Calu3 (cell line): Measurements from ENCODE around the gene CHMP5. TPM values are rescaled to one million over a fixed set of nuclear protein-coding genes. Genes with fewer than 3 reads are reported as not detected.

Experiments used
- BruUV-seq: library from RNA; stranded (reverse); fragments of 400-500 nt; replicated peaks from 2 replicates; lab custom pipeline; 2021; lab: Mats Ljungman, UMichigan
- CTCF ChIA-PET: fragments of 300-600 bp; sonication (Branson Sonifier 250); formaldehyde crosslinking; loops from one replicate; lab custom pipeline; 2022; ENCODE audit warnings: antibody characterized with exemption; lab: Charles Lee
- DNase-seq: peaks from one replicate; pipeline ENCODE4 v3.0.0; 2022
- H3K27ac Mint-ChIP-seq: one replicate; pipeline ENCODE4 v1.8.0; 2022; ENCODE audit warnings: mixed read lengths; ENCODE audit not compliant: unreplicated experiment
- H3K27me3 Mint-ChIP-seq: one replicate; pipeline ENCODE4 v1.8.0; 2022; ENCODE audit warnings: mixed read lengths; ENCODE audit not compliant: unreplicated experiment
- H3K36me3 Mint-ChIP-seq: one replicate; pipeline ENCODE4 v1.8.0; 2022; ENCODE audit warnings: mild to moderate bottlenecking, moderate library complexity, mixed read lengths; ENCODE audit not compliant: insufficient read depth, unreplicated experiment
- H3K4me1 Mint-ChIP-seq: one replicate; pipeline ENCODE4 v1.8.0; 2022; ENCODE audit warnings: mild to moderate bottlenecking, low read depth, mixed read lengths; ENCODE audit not compliant: unreplicated experiment
- H3K4me3 Mint-ChIP-seq: one replicate; pipeline ENCODE4 v1.8.0; 2022; ENCODE audit warnings: mild to moderate bottlenecking, low read depth, moderate library complexity, mixed read lengths; ENCODE audit not compliant: unreplicated experiment
- H3K9me3 Mint-ChIP-seq: one replicate; pipeline ENCODE4 v1.8.0; 2022; ENCODE audit warnings: low read depth, mixed read lengths; ENCODE audit not compliant: unreplicated experiment
- intact Hi-C: fragments of 100-400 bp; cut with micrococcal nuclease; formaldehyde crosslinking; loops from one replicate; pipeline ENCODE4 v1.10.0; 2022; ENCODE audit not compliant: unreplicated experiment
- total RNA-seq: library from RNA; stranded (reverse); gene quantifications from 2 replicates; pipeline ENCODE4 v1.2.3, GENCODE V29; 2022
- TF ChIP-seq, protein P1 (sequence below): fragments of 200-600 bp; IDR thresholded peaks from one replicate; pipeline ENCODE4 v1.8.0; 2022; ENCODE audit warnings: antibody characterized with exemption; ENCODE audit not compliant: unreplicated experiment

Gene CHMP5
- total RNA-seq, 1 experiment from 2014 or later = 49.6 TPM

DNA sequence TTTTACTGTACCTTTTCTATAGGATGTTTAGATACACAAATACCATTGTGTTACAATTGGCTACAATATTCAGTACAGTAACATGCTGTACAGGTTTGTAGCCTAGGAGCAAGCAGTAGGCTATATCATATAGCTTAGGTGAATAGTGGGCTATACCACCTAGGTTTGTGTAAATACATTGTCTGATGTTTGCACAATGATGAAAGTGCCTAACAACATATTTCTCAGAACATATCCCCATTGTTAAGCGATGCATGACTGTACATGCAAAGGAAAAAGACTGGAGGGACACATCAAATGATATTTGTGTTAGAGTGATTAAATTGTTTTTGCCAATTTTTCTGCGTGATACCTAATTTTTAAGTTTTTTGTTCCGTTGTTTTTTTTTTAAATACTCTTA, 5.3 kb downstream of the CHMP5 start:
- Mint-ChIP-seq H3K27ac (no peak overlapping the region), H3K27me3 (no peaks in the 10 kb centered on the region), H3K9me3 (no peaks in the 10 kb centered on the region), H3K4me1 (peaks cover 23% of the 10 kb centered on the region), H3K36me3 (peaks cover 23% of the 10 kb centered on the region), H3K4me3 (no peak overlapping the region)
- TF ChIP-seq, protein P1, sequence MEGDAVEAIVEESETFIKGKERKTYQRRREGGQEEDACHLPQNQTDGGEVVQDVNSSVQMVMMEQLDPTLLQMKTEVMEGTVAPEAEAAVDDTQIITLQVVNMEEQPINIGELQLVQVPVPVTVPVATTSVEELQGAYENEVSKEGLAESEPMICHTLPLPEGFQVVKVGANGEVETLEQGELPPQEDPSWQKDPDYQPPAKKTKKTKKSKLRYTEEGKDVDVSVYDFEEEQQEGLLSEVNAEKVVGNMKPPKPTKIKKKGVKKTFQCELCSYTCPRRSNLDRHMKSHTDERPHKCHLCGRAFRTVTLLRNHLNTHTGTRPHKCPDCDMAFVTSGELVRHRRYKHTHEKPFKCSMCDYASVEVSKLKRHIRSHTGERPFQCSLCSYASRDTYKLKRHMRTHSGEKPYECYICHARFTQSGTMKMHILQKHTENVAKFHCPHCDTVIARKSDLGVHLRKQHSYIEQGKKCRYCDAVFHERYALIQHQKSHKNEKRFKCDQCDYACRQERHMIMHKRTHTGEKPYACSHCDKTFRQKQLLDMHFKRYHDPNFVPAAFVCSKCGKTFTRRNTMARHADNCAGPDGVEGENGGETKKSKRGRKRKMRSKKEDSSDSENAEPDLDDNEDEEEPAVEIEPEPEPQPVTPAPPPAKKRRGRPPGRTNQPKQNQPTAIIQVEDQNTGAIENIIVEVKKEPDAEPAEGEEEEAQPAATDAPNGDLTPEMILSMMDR = no peak
- BruUV-seq = no TSS peak
- no peak for DNase-seq
- CTCF ChIA-PET = no interaction called here
- intact Hi-C loops = no loop called here

DNA sequence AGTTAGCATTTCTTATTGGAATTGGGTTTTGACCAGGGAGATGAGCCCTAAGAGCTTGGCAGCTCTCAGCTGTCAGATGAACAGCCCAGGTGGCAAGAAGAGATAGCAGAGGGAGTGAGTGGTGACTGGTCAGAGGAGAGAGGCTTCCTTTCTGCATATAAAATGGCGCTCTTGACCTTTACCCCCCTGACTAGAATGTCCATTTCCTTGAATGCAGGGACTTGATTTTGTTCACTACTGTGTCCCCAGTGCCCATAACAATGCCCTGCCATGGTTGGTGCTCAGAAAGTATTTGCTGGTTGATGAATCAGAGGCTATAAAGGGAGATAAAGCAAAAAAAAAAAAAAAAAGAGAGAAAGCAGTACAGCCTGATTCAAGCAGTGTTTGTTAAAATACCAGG, 7.2 kb downstream of the CHMP5 start:
- no TSS peak for BruUV-seq
- Mint-ChIP-seq H3K27ac (no peak overlapping the region), H3K36me3 (peaks cover 22% of the 10 kb centered on the region), H3K27me3 (no peaks in the 10 kb centered on the region), H3K4me1 (peaks cover 5% of the 10 kb centered on the region), H3K9me3 (no peaks in the 10 kb centered on the region), H3K4me3 (no peak overlapping the region)
- no peak for DNase-seq
- TF ChIP-seq, protein P1 = no peak
- intact Hi-C loops = no loop called here
- CTCF ChIA-PET = no interaction called here

DNA sequence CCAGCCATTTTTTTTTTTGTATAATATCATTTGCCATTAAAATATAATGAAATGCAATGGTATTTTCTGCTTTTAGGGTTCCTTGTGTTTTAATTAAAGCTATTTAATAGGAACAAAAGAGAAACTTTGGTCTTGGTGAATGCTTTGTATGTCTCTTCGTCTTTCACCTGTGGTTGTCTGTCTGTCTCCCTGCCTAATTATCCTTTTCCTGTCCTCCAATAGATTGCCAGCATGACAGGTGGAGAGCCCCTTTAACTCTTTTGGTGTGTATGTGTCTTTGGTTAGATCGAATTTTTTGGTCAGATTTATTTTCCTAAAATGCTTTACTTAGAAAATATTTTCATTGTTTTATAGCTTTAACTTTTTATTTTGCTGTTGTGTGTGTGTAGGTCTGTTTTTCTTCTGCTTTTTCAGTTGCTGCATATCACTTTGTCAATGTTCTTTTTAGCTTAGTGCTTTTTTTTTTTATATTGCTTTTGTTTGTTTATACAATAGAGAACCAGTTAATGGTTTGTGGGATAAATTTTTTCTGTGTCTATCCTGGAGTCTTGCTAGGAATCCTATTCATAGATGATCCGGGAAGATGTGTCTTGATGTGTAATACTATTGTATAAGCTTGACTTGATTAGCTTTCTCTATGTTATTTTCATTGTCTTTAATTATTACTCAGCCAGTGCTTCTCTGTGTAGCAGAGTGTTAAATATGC, 8.6 kb downstream of the CHMP5 start:
- TF ChIP-seq, protein P1 = no peak
- intact Hi-C loops = no loop called here
- no TSS peak for BruUV-seq
- no peak for DNase-seq
- Mint-ChIP-seq H3K4me1 (no peaks in the 10 kb centered on the region), H3K27ac (no peak overlapping the region), H3K27me3 (no peaks in the 10 kb centered on the region), H3K9me3 (no peaks in the 10 kb centered on the region), H3K4me3 (no peak overlapping the region), H3K36me3 (peaks cover 28% of the 10 kb centered on the region)
- CTCF ChIA-PET = interaction anchor here (0.6 kb wide), 1 partner anchor 180 kb away, joined by 3 read pairs; no protein-coding TSS in a partner anchor

DNA sequence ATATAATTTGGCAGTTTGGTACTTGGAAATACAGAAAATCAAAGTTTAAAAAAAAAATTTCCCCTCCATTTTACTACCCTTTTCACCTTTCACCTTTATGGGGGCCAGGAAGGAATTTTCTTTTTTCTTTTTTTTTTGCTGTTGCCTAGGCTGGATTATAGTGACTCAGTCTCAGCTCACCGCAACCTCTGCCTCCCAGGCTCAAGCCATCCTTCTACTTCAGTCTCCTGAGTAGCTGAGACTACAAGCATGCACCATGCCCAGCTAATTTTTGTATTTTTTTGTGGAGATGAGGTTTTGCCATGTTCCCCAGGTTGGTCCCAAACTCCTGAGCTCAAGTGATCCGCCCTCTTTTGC, 9.1 kb downstream of the CHMP5 start:
- no peak overlapping the region for H3K27ac Mint-ChIP-seq
- no peak for DNase-seq
- no TSS peak for BruUV-seq
- no peaks in the 10 kb centered on the region for H3K9me3 Mint-ChIP-seq
- H3K4me1 Mint-ChIP-seq = no peaks in the 10 kb centered on the region
- CTCF ChIA-PET = no interaction called here
- H3K4me3 Mint-ChIP-seq = no peak overlapping the region
- peaks cover 28% of the 10 kb centered on the region for H3K36me3 Mint-ChIP-seq
- TF ChIP-seq, protein P1 = no peak
- intact Hi-C loops = no loop called here
- no peaks in the 10 kb centered on the region for H3K27me3 Mint-ChIP-seq
